Measurements from ENCODE around the gene MAL.

MAL gene

GRCh38 chr2:94992360-94992759 lies 33.1 kb upstream of the MAL start:
- no peak overlapping the region for H3K4me3 ChIP-seq (ENCODE audit: control insufficient read depth, low read depth, low read length)
- no peak for DNase-seq (ENCODE audit: low read depth)
- no peak for TF ChIP-seq CTCF (conservative IDR thresholded peaks at IDR 0.05; ENCODE audit: control insufficient read depth, insufficient read depth, low read depth, low read length)

- no peak overlapping the region for H3K4me3 ChIP-seq (ENCODE audit: control insufficient read depth, low read depth, low read length)
- TF ChIP-seq CTCF (conservative IDR thresholded peaks at IDR 0.05; ENCODE audit: control insufficient read depth, insufficient read depth, low read depth, low read length), result no peak
- no peak for DNase-seq (ENCODE audit: low read depth)
These were observed 32.1 kb upstream of the MAL start for GRCh38 chr2:94993176-94994062.

- H3K4me3 ChIP-seq (ENCODE audit: control insufficient read depth, low read depth, low read length), result no peak overlapping the region
- no peak for DNase-seq (ENCODE audit: low read depth)
- TF ChIP-seq CTCF (conservative IDR thresholded peaks at IDR 0.05; ENCODE audit: control insufficient read depth, insufficient read depth, low read depth, low read length), result no peak
These were observed 31.2 kb upstream of the MAL start for GRCh38 chr2:94994063-94994913.

GRCh38 chr2:94994914-94995552 lies 30.5 kb upstream of the MAL start:
- H3K4me3 ChIP-seq (ENCODE audit: control insufficient read depth, low read depth, low read length), result no peak overlapping the region
- TF ChIP-seq CTCF (conservative IDR thresholded peaks at IDR 0.05; ENCODE audit: control insufficient read depth, insufficient read depth, low read depth, low read length), result no peak
- DNase-seq (ENCODE audit: low read depth), result no peak

GRCh38 chr2:94995553-94996304 lies 29.8 kb upstream of the MAL start:
- no peak for TF ChIP-seq CTCF (conservative IDR thresholded peaks at IDR 0.05; ENCODE audit: control insufficient read depth, insufficient read depth, low read depth, low read length)

More at GRCh38 chr2:94995553-94996304, 29.8 kb upstream of the MAL start:
- DNase-seq (ENCODE audit: low read depth), result no peak
- H3K4me3 ChIP-seq (ENCODE audit: control insufficient read depth, low read depth, low read length), result no peak overlapping the region

Measured in fibroblast of mammary gland (primary cell).